Stimulated activated CD8-positive, alpha-beta memory T cell treated with anti-CD3 and anti-CD28 coated beads, Interleukin-7, amount 100 ng/mL, for 48 hours (primary cell): ENCODE measurements around the gene GLT6D1.
"Not testable (repeated sequence)": the region's sequence is repeated elsewhere in the genome, so short reads cannot be mapped to it uniquely, and the experiment has no call there.

ENCODE experiments used
- DNase-seq, 2 donors: peaks; one replicate each; pipeline ENCODE4 v3.0.0-alpha.2; 2020; ENCODE audit warnings: low read depth in 1 of 2; ENCODE audit errors: extremely low read depth in 1 of 2

GLT6D1 gene, protein sequence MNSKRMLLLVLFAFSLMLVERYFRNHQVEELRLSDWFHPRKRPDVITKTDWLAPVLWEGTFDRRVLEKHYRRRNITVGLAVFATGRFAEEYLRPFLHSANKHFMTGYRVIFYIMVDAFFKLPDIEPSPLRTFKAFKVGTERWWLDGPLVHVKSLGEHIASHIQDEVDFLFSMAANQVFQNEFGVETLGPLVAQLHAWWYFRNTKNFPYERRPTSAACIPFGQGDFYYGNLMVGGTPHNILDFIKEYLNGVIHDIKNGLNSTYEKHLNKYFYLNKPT

DNA sequence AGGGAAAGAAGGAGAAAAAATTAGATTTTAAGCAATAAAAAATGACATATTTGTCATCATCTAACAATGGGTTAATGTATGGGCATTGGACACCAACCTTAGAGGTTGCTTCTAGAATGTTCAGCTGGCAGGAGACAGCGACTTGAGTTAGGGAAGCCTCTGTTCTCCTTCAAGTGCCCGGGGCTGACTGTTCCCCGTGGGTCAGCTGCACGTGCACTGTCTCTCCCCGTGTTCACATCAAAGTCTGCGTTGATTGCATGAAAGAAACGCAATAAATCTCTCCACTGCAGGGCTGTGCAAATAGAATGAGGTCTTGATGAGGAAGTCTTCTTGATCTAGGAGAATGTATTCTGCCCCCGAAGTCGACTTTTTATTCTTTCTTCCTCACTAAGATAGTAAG, at the start of gene GLT6D1:
Gene GLT6D1 (minus strand): TSS at position 345 of the 400 bp plus-strand sequence. CDS start 353 bp downstream, outside the sequence.
- DNase-seq: no peak

DNA sequence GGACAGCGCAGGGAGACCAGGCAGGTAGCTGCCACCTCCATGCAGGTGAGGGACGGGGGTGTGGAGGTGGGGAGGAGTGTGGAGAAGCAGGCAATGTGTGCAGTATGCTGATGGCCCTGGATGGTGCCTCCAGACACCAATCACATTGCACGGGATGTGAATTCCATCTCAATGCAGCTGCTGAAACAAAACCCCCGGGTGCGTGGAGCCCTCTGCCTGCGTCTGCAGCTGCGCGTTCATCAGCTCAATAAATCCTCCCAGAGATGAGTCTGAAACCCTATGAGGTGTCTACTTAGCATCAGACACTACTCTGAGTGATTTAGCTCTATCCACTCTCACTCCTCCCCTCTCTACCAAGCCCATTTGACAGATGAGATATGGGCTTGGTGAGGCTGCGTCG, 49.7 kb upstream of the GLT6D1 start:
- DNase-seq: no peak

DNA sequence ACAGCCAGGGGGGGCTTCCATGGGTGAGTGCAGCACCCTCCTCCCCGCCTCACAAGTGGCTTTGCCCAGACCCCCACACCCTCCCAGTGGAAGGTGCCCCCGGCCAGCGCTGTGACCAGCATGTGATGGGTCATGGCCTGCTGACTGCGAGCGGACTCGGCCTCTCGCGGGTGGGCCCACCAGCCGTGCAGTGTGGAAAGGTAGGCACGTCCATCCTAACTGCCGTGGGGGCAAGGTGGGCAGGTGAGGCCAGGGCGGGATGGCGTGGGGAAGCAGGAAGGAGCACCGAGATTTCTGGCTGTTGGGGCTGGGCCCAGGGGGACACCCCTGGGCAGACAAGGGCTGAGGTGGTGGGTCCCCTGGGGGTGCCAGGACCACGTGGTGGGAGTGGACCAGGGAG, 47.9 kb upstream of the GLT6D1 start:
- DNase-seq: no peak

DNA sequence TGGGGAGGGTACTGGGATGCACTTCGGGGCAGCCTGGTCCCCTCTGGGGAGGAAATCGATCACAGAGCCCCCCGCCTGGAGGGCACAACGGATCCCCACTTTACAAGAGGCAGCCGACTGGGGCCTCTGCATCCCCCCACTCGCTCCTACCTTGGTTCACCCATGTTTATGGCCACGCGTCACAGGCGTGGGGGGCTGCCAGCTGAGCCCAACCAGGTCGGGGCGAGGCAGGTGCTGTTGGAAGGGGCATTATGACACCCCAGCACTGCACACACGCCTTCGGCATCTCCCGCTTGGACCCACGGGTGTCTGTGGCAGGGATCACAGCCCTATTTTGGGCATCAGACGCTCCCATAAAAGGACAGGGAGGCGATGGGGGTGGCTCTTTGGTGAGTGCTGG, 45.4 kb upstream of the GLT6D1 start:
- no peak for DNase-seq

DNA sequence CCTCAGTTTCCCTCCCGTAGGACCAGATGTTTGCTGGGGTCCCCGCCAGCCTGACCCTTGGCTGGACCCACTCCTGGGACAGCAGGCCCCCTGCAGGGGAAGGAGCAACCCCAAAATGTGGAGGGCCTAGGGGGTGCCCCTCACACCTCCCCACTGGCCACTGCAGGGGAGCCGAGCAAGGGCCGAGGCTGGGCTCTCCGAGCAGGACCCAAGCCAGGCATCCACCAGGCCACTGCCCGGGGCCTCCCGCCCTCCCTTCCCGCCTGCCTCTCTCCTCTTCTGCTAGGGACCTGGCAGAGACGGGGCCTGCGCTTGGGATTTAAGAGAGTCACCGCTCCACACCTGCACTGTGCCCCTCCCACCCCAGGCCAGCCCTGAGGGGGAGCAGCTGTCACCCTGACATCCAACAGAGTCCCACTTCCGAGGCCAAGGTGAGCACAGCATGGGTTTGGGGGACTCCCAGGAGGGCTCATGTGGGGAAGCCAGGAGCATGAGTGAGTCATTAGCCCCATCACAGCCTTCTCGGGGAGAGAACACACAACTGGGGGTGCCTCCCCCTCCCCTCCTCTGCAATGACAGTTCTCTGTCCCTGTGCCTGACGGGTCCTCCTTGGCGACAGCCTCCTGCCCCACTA, 44.2 kb upstream of the GLT6D1 start:
- DNase-seq: no peak

DNA sequence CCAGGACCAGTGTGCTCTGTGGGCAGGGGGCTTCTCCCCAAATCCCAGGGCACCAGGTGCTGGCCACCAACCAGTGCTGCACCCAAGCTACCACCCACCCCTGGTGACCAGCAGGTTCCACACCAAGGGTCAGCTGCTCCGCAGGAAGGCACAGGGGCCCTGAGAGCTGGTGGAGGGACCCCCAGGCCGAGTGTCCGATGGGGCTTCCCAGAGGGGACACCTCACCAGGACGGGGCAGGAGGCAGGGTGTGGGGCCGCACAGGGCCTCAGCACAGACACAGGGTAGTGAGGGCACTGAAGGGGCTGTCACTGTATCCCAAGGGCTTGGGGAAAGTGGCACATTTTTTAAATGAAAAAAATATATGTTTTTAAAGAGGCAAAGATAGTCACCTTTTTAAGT, 41.8 kb upstream of the GLT6D1 start:
- DNase-seq: no peak

DNA sequence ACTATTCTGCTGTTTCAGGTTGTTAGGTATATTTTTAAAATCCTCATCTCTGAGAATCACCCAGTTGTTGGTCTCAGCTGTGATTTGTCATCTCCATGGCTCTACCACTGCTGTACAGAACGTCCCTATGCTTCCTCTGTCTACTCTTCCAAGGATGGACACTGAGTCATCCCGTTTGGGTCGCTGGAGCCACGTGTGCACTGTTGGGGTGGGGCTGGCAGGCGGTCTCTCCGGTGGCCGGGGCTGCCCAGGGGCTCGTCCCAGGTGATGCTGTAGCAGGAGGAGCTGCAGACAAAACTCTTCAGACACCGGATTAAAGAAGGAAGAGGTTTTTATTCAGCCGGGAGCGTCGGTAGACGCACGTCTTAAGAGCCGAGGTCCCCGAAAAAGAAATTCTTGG, 40.7 kb upstream of the GLT6D1 start:
- DNase-seq: no peak

DNA sequence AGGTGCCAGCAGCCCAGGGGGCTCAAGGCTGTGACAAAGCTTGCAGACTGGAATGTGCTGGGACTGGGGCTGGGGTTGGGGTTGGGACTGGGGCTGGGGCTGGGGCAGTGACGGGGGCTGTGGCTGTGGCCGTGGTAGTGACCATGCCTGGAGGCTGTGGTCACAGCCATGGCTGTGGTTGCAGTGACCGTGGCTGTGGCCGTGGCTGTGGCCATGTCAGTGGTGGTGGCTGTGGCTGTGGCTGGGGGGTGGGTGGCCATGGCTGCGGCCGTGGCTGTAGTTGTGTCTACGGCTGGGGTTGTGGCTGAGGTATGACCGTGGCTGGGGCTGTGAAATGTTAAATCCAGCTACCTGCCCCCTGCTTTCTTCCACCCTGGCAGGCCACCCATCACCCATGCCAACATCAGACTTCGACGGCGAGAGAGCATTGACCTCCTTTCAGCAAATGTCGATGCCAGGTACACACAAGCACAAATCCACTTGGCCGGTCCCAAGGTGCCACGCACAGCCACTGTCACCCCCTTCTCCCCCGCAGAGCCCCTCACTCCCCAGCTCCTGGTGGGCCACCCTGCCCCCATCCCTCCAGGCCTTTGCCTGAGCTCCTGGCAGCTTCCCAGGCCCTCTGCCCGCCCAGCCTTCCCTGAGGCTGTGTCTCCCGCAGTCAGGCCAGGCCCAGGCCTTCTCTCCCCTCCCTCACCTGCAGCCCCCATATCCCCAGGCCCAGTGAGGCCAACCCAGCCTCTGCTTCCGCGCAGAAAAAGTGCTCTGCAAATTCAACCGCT, 39.1 kb upstream of the GLT6D1 start:
- DNase-seq: no peak

DNA sequence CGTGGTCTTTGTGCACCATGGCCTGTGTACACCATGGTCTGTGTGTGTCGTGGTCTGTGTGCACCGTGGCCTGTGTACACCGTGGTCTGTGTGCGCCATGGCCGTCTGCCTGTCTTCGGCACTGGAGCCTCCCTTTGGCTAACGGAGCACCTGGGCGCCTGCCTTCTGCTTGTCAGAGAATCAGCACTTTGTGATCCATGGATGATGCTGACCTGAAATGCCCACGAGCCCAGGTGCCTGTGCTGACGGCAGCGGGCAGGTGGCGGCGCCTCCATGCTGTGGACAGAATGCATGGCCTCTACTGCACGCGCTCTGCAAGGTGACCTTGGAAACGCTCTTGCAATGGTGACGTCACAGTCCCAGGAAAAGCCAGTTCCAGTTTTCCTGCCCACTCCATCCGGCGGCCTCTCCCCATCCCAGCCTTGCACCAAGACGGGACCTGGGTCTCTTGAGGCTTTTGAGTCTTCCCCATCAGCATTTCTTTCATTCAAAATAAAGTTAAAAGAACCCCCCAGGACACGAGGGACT, 38.4 kb upstream of the GLT6D1 start:
- no peak for DNase-seq

DNA sequence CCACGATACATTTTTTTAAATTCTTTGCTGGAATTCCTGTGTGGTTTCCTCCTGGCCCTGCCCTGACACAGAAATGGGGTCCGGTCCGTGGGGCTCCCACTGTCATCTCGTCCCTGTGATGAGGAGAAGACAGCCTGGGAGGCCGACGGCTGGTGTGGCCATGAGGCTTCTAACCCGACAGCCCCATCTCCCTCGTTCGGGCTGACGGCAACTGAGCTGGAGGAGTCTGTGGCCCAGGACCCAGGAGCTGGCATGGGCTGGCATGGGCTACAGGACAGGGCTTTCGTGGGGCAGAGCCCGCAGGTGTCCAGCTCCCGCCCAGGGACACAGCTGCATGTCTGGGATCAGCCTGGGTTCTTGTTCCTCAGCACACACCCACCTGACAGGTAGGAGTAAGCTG, 37.6 kb upstream of the GLT6D1 start:
- no peak for DNase-seq

DNA sequence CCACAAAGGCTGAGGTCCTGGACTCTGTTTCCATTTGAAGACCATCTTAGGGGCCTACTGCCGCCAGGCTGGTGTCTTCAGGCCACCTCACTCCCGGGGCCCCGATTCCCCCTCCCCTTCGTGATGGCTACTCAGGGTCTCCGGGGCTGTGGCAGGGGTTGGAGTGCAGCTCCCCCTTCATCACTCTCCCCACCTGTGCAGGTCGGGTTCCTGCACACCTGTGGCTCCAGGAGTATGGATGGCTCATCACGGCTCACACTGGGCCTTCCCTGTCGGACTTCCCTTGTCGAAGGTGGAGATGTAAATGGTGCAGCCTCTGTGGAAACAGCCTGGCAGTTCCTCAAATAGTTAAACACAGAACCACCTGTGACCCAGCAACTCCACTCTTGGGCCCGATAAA, 35.6 kb upstream of the GLT6D1 start:
- DNase-seq: no peak

DNA sequence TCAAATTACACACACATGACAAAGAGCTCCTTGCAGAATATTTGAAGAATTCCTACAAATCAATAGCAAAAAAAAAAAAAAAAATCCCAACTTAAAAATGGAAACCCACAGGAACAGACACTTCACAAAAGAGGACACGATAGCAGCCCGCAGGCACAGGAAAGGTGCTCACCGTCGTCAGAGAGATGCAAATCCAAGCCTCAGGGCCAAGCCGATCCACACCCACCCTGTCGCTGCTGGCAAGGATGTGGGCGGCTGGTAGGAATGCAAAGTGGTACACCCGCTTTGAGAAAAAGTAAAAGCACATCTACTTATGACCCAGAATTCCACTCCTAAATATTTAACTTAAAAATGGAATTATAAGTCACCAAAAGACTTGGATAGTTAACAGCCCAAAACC, 34.6 kb upstream of the GLT6D1 start:
- DNase-seq: no peak

DNA sequence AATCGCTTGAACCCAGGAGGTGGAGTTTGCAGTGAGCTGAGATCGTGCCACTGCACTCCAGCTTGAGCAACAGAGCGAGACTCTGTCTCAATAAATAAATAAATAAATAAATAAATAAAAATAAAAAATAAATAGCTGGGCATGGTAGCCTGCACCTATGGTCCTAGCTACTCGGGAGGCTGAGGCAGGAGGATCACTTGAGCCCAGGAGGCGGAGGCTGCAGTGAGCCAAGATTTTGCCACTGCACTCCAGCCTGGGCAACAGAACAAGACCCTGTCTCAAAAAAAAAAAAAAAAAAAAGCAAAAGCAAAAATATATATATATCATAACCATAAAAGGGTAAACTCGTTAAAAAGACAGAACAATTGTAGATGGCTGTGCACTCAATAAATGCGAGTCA, 33.4 kb upstream of the GLT6D1 start:
- not testable (repeated sequence) for DNase-seq

DNA sequence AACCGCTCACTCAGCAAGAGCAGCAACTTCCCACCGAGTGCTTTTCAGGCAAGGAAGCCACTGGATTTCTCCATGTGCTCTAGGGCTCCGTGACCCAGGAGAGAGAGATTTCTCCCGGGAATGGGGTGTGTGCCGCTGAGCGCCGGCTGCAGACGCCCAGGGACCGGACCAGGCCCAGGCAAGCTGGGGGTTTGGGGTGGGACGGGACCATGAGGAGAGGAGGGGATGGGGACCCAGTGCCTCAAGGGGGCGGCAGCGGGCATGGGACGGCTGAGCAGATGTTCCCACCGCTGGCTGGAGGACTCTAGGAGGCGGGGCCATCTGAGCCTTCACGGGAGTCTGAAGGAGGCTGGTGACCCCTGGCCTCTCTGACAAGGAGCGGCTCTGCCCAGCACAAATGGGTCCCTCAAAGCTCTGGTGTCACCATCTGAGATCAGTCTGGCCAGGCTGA, 32.3 kb upstream of the GLT6D1 start:
- no peak for DNase-seq

DNA sequence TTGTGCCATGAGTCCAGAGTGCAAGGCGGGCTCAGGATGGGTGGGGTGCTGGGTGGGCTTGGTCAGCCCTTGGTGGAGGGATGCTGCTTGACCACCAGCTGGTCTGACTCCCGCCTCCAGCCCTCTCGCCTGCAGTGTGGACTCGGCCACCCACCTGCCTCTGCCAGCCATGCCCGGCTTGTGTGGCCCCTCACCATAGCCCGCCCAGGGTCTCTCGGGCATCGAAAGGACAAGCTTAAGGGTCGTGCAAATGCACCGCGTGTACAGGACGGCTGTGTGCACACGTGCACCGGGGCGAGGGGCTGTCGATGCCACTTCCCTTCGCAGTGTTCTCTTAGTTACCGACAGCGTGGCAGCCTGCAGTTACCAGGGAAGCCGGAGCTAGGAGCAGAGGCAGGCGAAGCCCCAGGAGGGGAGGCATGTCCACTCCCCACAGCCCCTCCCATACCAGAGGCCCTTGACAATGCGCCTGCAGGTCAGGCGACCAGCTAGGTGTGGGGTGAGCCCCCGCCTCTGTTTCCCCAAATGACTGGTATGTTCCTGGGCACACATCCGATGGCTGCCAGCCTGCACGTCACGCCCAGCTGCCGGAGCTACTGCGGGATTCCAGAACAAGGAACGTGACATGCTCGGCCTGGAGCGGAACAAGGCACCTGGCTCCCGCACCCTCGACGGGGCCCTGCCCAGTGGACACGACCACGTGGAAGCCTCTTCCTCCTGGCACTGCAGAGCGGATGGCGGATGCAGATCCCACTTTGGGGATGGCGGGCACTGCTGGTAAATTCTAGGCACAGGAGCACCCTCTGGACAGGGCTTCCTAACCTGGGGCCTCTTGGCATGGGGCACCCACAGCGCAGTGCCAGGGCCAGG, 31.6 kb upstream of the GLT6D1 start:
- no peak for DNase-seq

DNA sequence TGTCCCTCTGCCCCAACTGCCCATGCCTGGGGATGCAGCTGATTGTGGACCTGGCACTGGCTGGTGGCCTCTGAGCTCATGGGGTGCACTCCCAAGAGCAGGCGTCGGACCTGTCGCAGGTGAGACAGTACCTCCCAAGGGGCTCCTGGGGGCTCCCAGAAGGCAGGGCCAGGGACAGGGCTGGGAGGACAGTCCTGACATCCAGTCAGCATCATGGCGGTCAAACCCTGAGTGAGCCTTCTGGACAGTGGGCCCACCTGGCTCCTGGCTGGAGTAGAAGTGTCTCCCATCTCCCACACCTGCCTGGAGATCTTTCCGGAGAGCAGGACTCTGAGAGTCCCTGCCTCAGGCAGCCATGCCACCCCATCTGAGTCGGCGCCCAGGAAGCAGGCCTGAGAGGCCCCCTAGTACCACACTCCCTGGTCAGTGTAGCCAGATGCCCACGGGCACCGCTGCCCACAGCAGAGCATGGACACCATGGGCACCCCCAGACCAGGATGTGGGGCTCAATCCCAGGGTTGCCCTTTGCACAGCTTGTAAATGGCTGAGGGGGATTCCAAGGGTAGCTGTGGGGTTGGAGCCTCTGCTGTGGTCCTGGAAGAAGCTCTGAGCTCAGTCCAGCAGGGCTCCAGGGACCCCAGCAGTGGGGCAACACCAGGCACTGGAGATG, 30.4 kb upstream of the GLT6D1 start:
- DNase-seq: no peak

DNA sequence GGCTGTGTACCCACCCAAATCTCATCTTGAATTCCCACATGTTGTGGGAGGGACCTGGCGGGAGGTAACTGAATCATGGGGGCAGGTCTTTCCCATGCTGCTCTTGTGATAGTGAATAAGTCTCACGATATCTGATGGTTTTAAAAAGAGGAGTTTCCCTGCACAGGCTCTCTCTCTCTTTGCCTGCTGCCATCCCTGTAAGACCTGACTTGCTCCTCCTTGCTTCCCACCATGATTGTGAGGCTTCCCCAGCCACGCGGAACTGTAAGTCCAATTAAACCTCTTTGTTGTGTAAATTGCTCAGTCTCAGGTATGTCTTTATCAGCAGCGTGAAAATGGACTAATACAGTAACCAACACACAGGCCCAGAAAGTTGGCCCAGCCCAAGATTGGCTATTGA, 29.7 kb upstream of the GLT6D1 start:
- DNase-seq: not testable (repeated sequence)

DNA sequence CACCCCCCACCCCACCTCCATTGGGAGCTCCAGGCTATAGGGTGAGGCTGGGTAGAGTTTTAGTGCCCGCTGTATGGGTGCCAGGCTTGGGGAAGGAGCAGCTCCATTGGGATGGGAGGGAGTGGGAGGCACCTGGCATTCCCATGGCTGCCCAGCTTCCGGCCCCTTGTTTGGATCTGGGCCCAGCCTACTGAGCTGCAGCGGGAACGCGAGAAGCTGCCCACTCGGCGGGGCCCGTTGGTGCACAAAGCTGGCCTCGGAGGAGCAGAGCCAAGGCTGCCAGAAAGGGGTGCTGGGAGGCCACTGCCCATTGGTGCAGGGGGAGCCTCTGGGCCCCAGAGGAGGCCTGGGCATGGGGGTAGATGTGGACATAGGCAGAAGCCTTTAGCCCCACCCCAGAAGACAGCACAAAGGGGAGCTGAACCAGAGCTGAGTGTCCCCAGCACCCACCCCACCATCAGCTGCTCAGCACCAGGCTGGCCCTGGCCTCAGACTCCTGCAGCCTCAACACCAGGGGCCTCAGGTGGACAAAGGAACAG, 28.2 kb upstream of the GLT6D1 start:
- no peak for DNase-seq

DNA sequence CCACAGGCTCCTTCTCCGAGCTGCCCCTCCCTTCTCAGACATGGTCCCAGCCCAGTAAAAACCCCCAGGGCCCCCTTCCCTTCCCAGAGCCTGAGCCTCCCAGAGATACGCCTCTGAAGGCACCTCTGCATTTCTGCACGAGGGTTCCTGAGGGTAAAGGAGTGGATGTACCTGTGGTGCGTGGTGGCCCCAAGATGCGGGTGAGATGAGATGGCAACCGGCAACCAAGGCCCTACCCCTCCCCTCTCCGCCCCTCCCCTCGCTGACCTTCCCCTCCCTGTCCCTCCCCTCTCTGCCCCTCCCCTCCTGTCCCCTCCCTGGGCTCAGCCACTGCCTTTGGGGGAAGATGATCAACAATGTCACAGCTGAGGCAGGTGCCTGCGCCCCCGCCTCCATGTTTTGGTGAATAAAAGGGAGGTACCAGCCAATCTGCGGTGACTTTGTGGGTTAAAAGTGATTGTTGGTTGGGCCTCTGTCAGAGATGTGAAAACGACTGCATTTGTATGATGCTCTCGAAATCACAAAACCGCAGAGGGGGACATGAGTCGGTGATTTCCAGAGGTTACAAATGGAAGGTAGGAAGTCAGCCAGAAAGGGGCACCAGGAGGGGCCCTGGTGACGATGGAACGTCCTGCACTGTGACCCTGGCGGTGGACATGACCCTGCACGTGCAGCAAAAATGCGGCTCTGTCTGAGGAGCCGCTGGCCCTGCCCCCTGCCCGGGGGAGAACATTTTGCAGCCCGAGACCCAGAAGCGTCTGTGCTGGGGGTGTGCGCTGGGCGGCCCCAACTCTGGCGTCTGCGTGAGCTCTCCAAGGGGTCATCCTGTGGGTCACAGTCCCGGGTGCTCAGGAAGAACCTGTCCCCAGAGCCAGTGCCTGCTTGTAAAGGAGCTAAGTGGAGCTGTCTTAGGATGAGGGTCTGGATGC, 27.5 kb upstream of the GLT6D1 start:
- DNase-seq: no peak
